GM23338 (cell line): ENCODE data around the gene MSANTD1. TPM values are rescaled to one million over a fixed set of nuclear protein-coding genes. Genes with fewer than 3 reads are reported as not detected.
A peak's percentile ranks its signal among the peaks of the same experiment; 100 is the strongest.

Source experiments
- ATAC-seq: fragments of 200-7000 bp; cut with Tn5 transposase; 3 replicates; pipeline ENCODE4 v1.9.1; 2020
- DNase-seq: peaks from one replicate; pipeline ENCODE4 v3.0.0-alpha.2; 2015; ENCODE audit warnings: low spot score
- H2AFZ ChIP-seq: fragments of 200-600 bp; sonication (generic); 2 replicates; pipeline ENCODE4 v1.8.0; 2016; ENCODE audit warnings: antibody characterized with exemption, mild to moderate bottlenecking, moderate library complexity
- H3F3A ChIP-seq: fragments of 200-600 bp; sonication (generic); replicated peaks from 2 replicates; pipeline ENCODE4 v1.8.0; 2017; ENCODE audit warnings: antibody characterized with exemption, mixed run types, low read depth
- H3K27ac ChIP-seq: fragments of 200-600 bp; sonication (generic); 2 replicates; pipeline ENCODE4 v1.6.1; 2016; ENCODE audit warnings: low read depth
- H3K27me3 ChIP-seq: fragments of 200-600 bp; sonication (generic); 2 replicates; pipeline ENCODE4 v1.8.0; 2016; ENCODE audit warnings: mild to moderate bottlenecking, mixed run types, moderate library complexity; ENCODE audit not compliant: insufficient read depth
- H3K36me3 ChIP-seq: fragments of 200-600 bp; sonication (generic); 2 replicates; pipeline ENCODE4 v1.8.0; 2016; ENCODE audit warnings: mild to moderate bottlenecking; ENCODE audit not compliant: insufficient read depth
- H3K4me1 ChIP-seq: fragments of 200-600 bp; sonication (generic); 2 replicates; pipeline ENCODE4 v1.8.0; 2016; ENCODE audit warnings: mild to moderate bottlenecking, moderate library complexity; ENCODE audit not compliant: insufficient read depth
- H3K4me2 ChIP-seq: fragments of 200-600 bp; sonication (generic); 2 replicates; pipeline ENCODE4 v1.7.1; 2017; ENCODE audit warnings: mixed run types
- H3K4me3 ChIP-seq: fragments of 200-600 bp; sonication (generic); 2 replicates; pipeline ENCODE4 v1.6.1; 2016; ENCODE audit warnings: mixed run types
- H3K79me2 ChIP-seq: fragments of 200-600 bp; sonication (generic); replicated peaks from 2 replicates; pipeline ENCODE4 v1.8.0; 2017; ENCODE audit warnings: mild to moderate bottlenecking; ENCODE audit not compliant: insufficient read depth
- H3K9me2 ChIP-seq: fragments of 200-600 bp; sonication (generic); 2 replicates; pipeline ENCODE4 v1.8.0; 2017; ENCODE audit not compliant: insufficient read depth
- H4K20me1 ChIP-seq: fragments of 200-600 bp; sonication (generic); replicated peaks from 2 replicates; pipeline ENCODE4 v1.8.0; 2017; ENCODE audit warnings: mild to moderate bottlenecking; ENCODE audit not compliant: insufficient read depth
- H3K27ac Mint-ChIP-seq: 2 replicates; pipeline ENCODE4 v1.8.0; 2020; ENCODE audit warnings: inconsistent platforms, mild to moderate bottlenecking, moderate library complexity, mixed read lengths
- H3K27me3 Mint-ChIP-seq: 3 replicates; pipeline ENCODE4 v1.8.0; 2022; ENCODE audit warnings: low read depth, mild to moderate bottlenecking, moderate library complexity, mixed read lengths, inconsistent platforms; ENCODE audit not compliant: insufficient read depth, poor library complexity
- H3K36me3 Mint-ChIP-seq: 3 replicates; pipeline ENCODE4 v1.8.0; 2021; ENCODE audit warnings: low read depth, mild to moderate bottlenecking, inconsistent platforms, moderate library complexity, mixed read lengths
- H3K4me1 Mint-ChIP-seq: 3 replicates; pipeline ENCODE4 v1.8.0; 2020; ENCODE audit warnings: mild to moderate bottlenecking, inconsistent platforms, mixed read lengths
- H3K4me3 Mint-ChIP-seq: 3 replicates; pipeline ENCODE4 v1.8.0; 2021; ENCODE audit warnings: moderate library complexity, mild to moderate bottlenecking, inconsistent platforms, mixed read lengths
- H3K9me3 Mint-ChIP-seq: 3 replicates; pipeline ENCODE4 v1.8.0; 2020; ENCODE audit warnings: moderate library complexity, mild to moderate bottlenecking, inconsistent platforms, mixed read lengths
- CREB1 ChIP-seq: fragments of 250-450 bp; sonication (Bioruptor Pico); IDR thresholded peaks from 2 replicates; pipeline ENCODE4 v1.5.0; 2020; ENCODE audit warnings: low read depth, mild to moderate bottlenecking, moderate library complexity
- CTCF ChIP-seq, 2 experiments: fragments of 200-600 bp in 1 of 2; sonication (generic) in 1 of 2; conservative IDR thresholded peaks; 2 replicates each; pipeline versions ENCODE4 v1.5.1 to v1.6.1; 2016 to 2017; ENCODE audit warnings: antibody characterized with exemption in 2 of 2, low read depth in 2 of 2, mild to moderate bottlenecking in 2 of 2, moderate library complexity in 1 of 2
- ETS1 ChIP-seq: IDR thresholded peaks from 2 replicates; pipeline ENCODE4 v1.6.1; 2016; ENCODE audit warnings: antibody characterized with exemption
- EZH2 ChIP-seq: fragments of 200-600 bp; sonication (generic); IDR thresholded peaks from one replicate; pipeline ENCODE4 v1.8.0; 2017; ENCODE audit warnings: antibody characterized with exemption, mild to moderate bottlenecking, low read depth; ENCODE audit not compliant: unreplicated experiment
- EZH2phosphoT487 ChIP-seq: fragments of 200-600 bp; sonication (generic); IDR thresholded peaks from one replicate; pipeline ENCODE4 v1.8.1; 2018; ENCODE audit warnings: antibody characterized with exemption; ENCODE audit not compliant: unreplicated experiment
- JUNB ChIP-seq: IDR thresholded peaks from one replicate; pipeline ENCODE4 v1.6.1; 2016; ENCODE audit warnings: antibody characterized with exemption; ENCODE audit not compliant: unreplicated experiment
- NANOG ChIP-seq: IDR thresholded peaks from 2 replicates; pipeline ENCODE4 v1.6.1; 2016; ENCODE audit warnings: antibody characterized with exemption, borderline replicate concordance
- POLR2AphosphoS5 ChIP-seq: IDR thresholded peaks from 2 replicates; pipeline ENCODE4 v1.6.1; 2016; ENCODE audit warnings: antibody characterized with exemption, low read depth
- REST ChIP-seq: IDR thresholded peaks from one replicate; pipeline ENCODE4 v1.6.1; 2018; ENCODE audit warnings: antibody characterized with exemption; ENCODE audit not compliant: unreplicated experiment
- STAT1 ChIP-seq: IDR thresholded peaks from one replicate; pipeline ENCODE4 v1.6.1; 2016; ENCODE audit warnings: antibody characterized with exemption; ENCODE audit not compliant: unreplicated experiment
- ZNF114 ChIP-seq: fragments of 250-450 bp; sonication (Bioruptor Pico); IDR thresholded peaks from 2 replicates; pipeline ENCODE4 v1.5.0; 2020; ENCODE audit warnings: mild to moderate bottlenecking, moderate library complexity
- ZNF331 ChIP-seq: fragments of 250-450 bp; sonication (Bioruptor Pico); IDR thresholded peaks from 2 replicates; pipeline ENCODE4 v1.5.0; 2020; ENCODE audit warnings: low read depth, mild to moderate bottlenecking, moderate library complexity
- ZNF462 ChIP-seq: fragments of 250-450 bp; sonication (Bioruptor Pico); IDR thresholded peaks from 2 replicates; pipeline ENCODE4 v1.5.0; 2020; ENCODE audit warnings: mild to moderate bottlenecking, moderate library complexity
- polyA plus RNA-seq: library from polyadenylated mRNA; unstranded; fragments of >200 nt; fragmentation: Nextera tagmentation; extraction: Ambion mirVana; gene quantifications from 2 replicates; pipeline ENCODE4 v1.2.1, GENCODE V29; 2016
- total RNA-seq: library from RNA; depleted of rRNA; stranded (reverse); fragments of >200 nt; shearing (Covaris generic); gene quantifications from 2 replicates; pipeline ENCODE4 v1.2.3, GENCODE V29; 2014

MSANTD1 gene
- total and polyA plus RNA-seq, 2 experiments from 2014 or later = 0.29 to 1.0 TPM

GRCh38 chr4:3299976-3300671 lies 51.2 kb downstream of the MSANTD1 start:
- Mint-ChIP-seq H3K9me3 (no peaks in the 10 kb centered on the region), H3K4me1 (peaks cover 44% of the 10 kb centered on the region), H3K36me3 (no peaks in the 10 kb centered on the region), H3K27ac (no peak overlapping the region), H3K4me3 (no peak overlapping the region), H3K27me3 (peaks cover 19% of the 10 kb centered on the region)
- TF ChIP-seq EZH2phosphoT487 (no peak), JUNB (no peak), ZNF462 (CRISPR knock-in tag) (no peak), REST (no peak), ETS1 (no peak), CTCF (conservative IDR thresholded peaks at IDR 0.05; ENCODE audit: low read depth in 2 of 2) (no peak), NANOG (no peak), ZNF114 (CRISPR knock-in tag) (no peak), POLR2AphosphoS5 (no peak), CREB1 (no peak), STAT1 (no peak), EZH2 (no peak), ZNF331 (CRISPR knock-in tag) (no peak)
- H3K4me3 ChIP-seq = no peak overlapping the region
- no peak overlapping the region for H3K27ac ChIP-seq
- H3K4me1 ChIP-seq = peaks cover 6% of the 10 kb centered on the region; the same call in 1 of the 2 replicates
- no peaks in the 10 kb centered on the region for H3K36me3 ChIP-seq
- no peak overlapping the region for H2AFZ ChIP-seq
- H3K9me2 ChIP-seq = no peaks in the 10 kb centered on the region
- peak; percentile 16 for ATAC-seq
- no peak overlapping the region for H3K4me2 ChIP-seq
- peaks cover 10% of the 10 kb centered on the region; the same call in 1 of the 2 replicates for H4K20me1 ChIP-seq
- peaks cover 44% of the 10 kb centered on the region for H3K79me2 ChIP-seq
- DNase-seq = no peak
- H3K27me3 ChIP-seq = no peaks in the 10 kb centered on the region
- H3F3A ChIP-seq = no peaks in the 10 kb centered on the region
